HEK293 (cell line): ENCODE results near the gene NOX3.
"Not testable (repeated sequence)": the region's sequence is repeated elsewhere in the genome, so short reads cannot be mapped to it uniquely, and the experiment has no call there.

Source experiments
- CTCF ChIA-PET: fragments of 350-600 bp; formaldehyde crosslinking; extraction: SDS; loops from one replicate; lab custom pipeline; 2021; ENCODE audit warnings: antibody characterized with exemption; lab: Yijun Ruan, JAX
- POLR2A ChIA-PET: fragments of 300-600 bp; formaldehyde crosslinking; extraction: SDS; loops from one replicate; lab custom pipeline; 2020; ENCODE audit warnings: antibody characterized with exemption, inconsistent platforms; lab: Yijun Ruan, JAX
- H3K27ac ChIP-seq: fragments of 200-500 bp; sonication (Bioruptor generic); 2 replicates; pipeline ENCODE4 v1.5.1; 2014; ENCODE audit warnings: low read depth, low read length, control low read depth, inconsistent platforms; ENCODE audit errors: extremely low read depth
- H3K36me3 ChIP-seq, 2 experiments: fragments of 200-500 bp in 1 of 2; sonication (Bioruptor generic) in 1 of 2; 1 replicate in 1 of 2; 2 replicates in 1 of 2; pipeline ENCODE4 v1.5.1; 2014 to 2017; ENCODE audit warnings: inconsistent platforms in 2 of 2, low read length in 2 of 2; ENCODE audit not compliant: control insufficient read depth in 2 of 2, insufficient read depth in 1 of 2
- H3K4me1 ChIP-seq: fragments of 200-500 bp; sonication (Bioruptor generic); 2 replicates; pipeline ENCODE4 v1.5.1; 2014; ENCODE audit warnings: mild to moderate bottlenecking, low read length, inconsistent platforms; ENCODE audit not compliant: control insufficient read depth, insufficient read depth
- H3K4me3 ChIP-seq: 2 replicates; pipeline ENCODE4 v1.5.1; 2011; ENCODE audit warnings: low read depth, mild to moderate bottlenecking, control low read depth, low read length, moderate library complexity
- H3K9me3 ChIP-seq: fragments of 200-500 bp; sonication (Bioruptor generic); 2 replicates; pipeline ENCODE4 v1.5.1; 2014; ENCODE audit warnings: low read depth, low read length, inconsistent platforms; ENCODE audit not compliant: control insufficient read depth, insufficient read depth
- BCL11B ChIP-seq: fragments of 450-650 bp; formaldehyde crosslinking; IDR thresholded peaks from 2 replicates; pipeline ENCODE4 v1.5.1; 2016; ENCODE audit warnings: low read depth, missing biosample characterization, missing genetic modification characterization
- KLF10 ChIP-seq: fragments of 450-650 bp; IDR thresholded peaks from 2 replicates; pipeline ENCODE4 v1.5.1; 2018; ENCODE audit warnings: missing biosample characterization, mild to moderate bottlenecking, missing genetic modification characterization
- KLF7 ChIP-seq: fragments of 450-650 bp; formaldehyde crosslinking; IDR thresholded peaks from 2 replicates; pipeline ENCODE4 v1.5.1; 2016; ENCODE audit warnings: missing biosample characterization, missing genetic modification characterization, borderline replicate concordance
- PRDM6 ChIP-seq: fragments of 450-650 bp; formaldehyde crosslinking; IDR thresholded peaks from 2 replicates; pipeline ENCODE4 v1.5.1; 2017; ENCODE audit warnings: missing biosample characterization, missing genetic modification characterization
- SCRT1 ChIP-seq: fragments of 450-650 bp; formaldehyde crosslinking; IDR thresholded peaks from 2 replicates; pipeline ENCODE4 v1.5.1; 2016; ENCODE audit warnings: missing biosample characterization, missing genetic modification characterization, borderline replicate concordance
- SETDB1 ChIP-seq: IDR thresholded peaks from one replicate; pipeline ENCODE4 v1.6.1; 2017; ENCODE audit warnings: mild to moderate bottlenecking, low read length, moderate library complexity, mixed read lengths; ENCODE audit not compliant: insufficient read length
- TCF7L2 ChIP-seq: IDR thresholded peaks from 2 replicates; pipeline ENCODE4 v1.6.1; 2011; ENCODE audit warnings: low read depth, mild to moderate bottlenecking, inconsistent platforms, low read length, moderate library complexity, borderline replicate concordance
- YY2 ChIP-seq: fragments of 450-650 bp; formaldehyde crosslinking; IDR thresholded peaks from 2 replicates; pipeline ENCODE4 v1.5.1; 2016; ENCODE audit warnings: missing biosample characterization, missing genetic modification characterization
- ZFHX2 ChIP-seq: fragments of 450-650 bp; formaldehyde crosslinking; conservative IDR thresholded peaks from 2 replicates; pipeline ENCODE4 v1.5.1; 2016; ENCODE audit warnings: missing biosample characterization, missing genetic modification characterization
- ZFP69B ChIP-seq: fragments of 450-650 bp; formaldehyde crosslinking; IDR thresholded peaks from 2 replicates; pipeline ENCODE4 v1.5.1; 2016; ENCODE audit warnings: missing biosample characterization, missing genetic modification characterization
- ZNF132 ChIP-seq: fragments of 450-650 bp; formaldehyde crosslinking; IDR thresholded peaks from 2 replicates; pipeline ENCODE4 v1.5.1; 2017; ENCODE audit warnings: missing biosample characterization, missing genetic modification characterization, borderline replicate concordance
- ZNF146 ChIP-seq: fragments of 450-650 bp; formaldehyde crosslinking; IDR thresholded peaks from 2 replicates; pipeline ENCODE4 v1.5.1; 2016; ENCODE audit warnings: missing biosample characterization, missing genetic modification characterization
- ZNF175 ChIP-seq: fragments of 450-650 bp; formaldehyde crosslinking; IDR thresholded peaks from 2 replicates; pipeline ENCODE4 v1.5.1; 2016; ENCODE audit warnings: missing biosample characterization, missing genetic modification characterization
- ZNF184 ChIP-seq: fragments of 450-650 bp; IDR thresholded peaks from 2 replicates; pipeline ENCODE4 v1.5.1; 2018; ENCODE audit warnings: missing biosample characterization, mild to moderate bottlenecking, missing genetic modification characterization
- ZNF311 ChIP-seq: fragments of 450-650 bp; formaldehyde crosslinking; IDR thresholded peaks from 2 replicates; pipeline ENCODE4 v1.5.1; 2017; ENCODE audit warnings: missing biosample characterization, missing genetic modification characterization, borderline replicate concordance
- ZNF391 ChIP-seq: fragments of 450-650 bp; formaldehyde crosslinking; IDR thresholded peaks from 2 replicates; pipeline ENCODE4 v1.5.1; 2016; ENCODE audit warnings: low read depth, missing biosample characterization, missing genetic modification characterization, borderline replicate concordance
- ZNF416 ChIP-seq: fragments of 450-650 bp; formaldehyde crosslinking; IDR thresholded peaks from 2 replicates; pipeline ENCODE4 v1.5.1; 2016; ENCODE audit warnings: missing biosample characterization, missing genetic modification characterization
- ZNF510 ChIP-seq: fragments of 450-650 bp; formaldehyde crosslinking; IDR thresholded peaks from 2 replicates; pipeline ENCODE4 v1.5.1; 2018; ENCODE audit warnings: mild to moderate bottlenecking, missing genetic modification characterization, missing biosample characterization; ENCODE audit not compliant: insufficient replicate concordance
- ZNF529 ChIP-seq: fragments of 450-650 bp; formaldehyde crosslinking; IDR thresholded peaks from 2 replicates; pipeline ENCODE4 v1.5.1; 2017; ENCODE audit warnings: missing genetic modification characterization, missing biosample characterization; ENCODE audit not compliant: insufficient replicate concordance
- ZNF600 ChIP-seq: fragments of 450-650 bp; formaldehyde crosslinking; IDR thresholded peaks from 2 replicates; pipeline ENCODE4 v1.5.1; 2016; ENCODE audit warnings: missing biosample characterization, missing genetic modification characterization
- ZNF624 ChIP-seq: fragments of 450-650 bp; formaldehyde crosslinking; IDR thresholded peaks from 2 replicates; pipeline ENCODE4 v1.5.1; 2017; ENCODE audit warnings: missing biosample characterization, missing genetic modification characterization
- ZNF658 ChIP-seq: fragments of 450-650 bp; formaldehyde crosslinking; IDR thresholded peaks from 2 replicates; pipeline ENCODE4; 2016; ENCODE audit warnings: missing biosample characterization, missing genetic modification characterization
- ZNF777 ChIP-seq: fragments of 450-650 bp; formaldehyde crosslinking; IDR thresholded peaks from 2 replicates; pipeline ENCODE4 v1.5.1; 2017; ENCODE audit warnings: missing biosample characterization, missing genetic modification characterization, borderline replicate concordance
- TF ChIP-seq, protein P1 (sequence below): fragments of 450-650 bp; formaldehyde crosslinking; IDR thresholded peaks from 2 replicates; pipeline ENCODE4 v1.5.1; 2016; ENCODE audit warnings: missing biosample characterization, missing genetic modification characterization
- TF ChIP-seq, protein P2 (sequence below): fragments of 450-650 bp; formaldehyde crosslinking; IDR thresholded peaks from 2 replicates; pipeline ENCODE4 v1.5.1; 2016; ENCODE audit warnings: missing biosample characterization, missing genetic modification characterization
- TF ChIP-seq, protein P3 (sequence below): fragments of 450-650 bp; formaldehyde crosslinking; IDR thresholded peaks from 2 replicates; pipeline ENCODE4 v1.5.1; 2016; ENCODE audit warnings: missing biosample characterization, missing genetic modification characterization

Gene NOX3

GRCh38 chr6:155366325-155366724, 89.3 kb downstream of the NOX3 start:
- ChIA-PET POLR2A (no interaction called here), CTCF (interaction anchor here (0.7 kb wide), 1 partner anchor 419 kb away, joined by 3 read pairs; no protein-coding TSS in a partner anchor)

GRCh38 chr6:155364844-155365437, 90.7 kb downstream of the NOX3 start:
- TF ChIP-seq TCF7L2 (no peak), ZNF510 (tag by site-specific recombination) (no peak), KLF7 (no peak), SCRT1 (no peak), ZNF132 (no peak), YY2 (no peak), ZNF311 (no peak), ZNF529 (tag by site-specific recombination) (no peak), KLF10 (tag by site-specific recombination) (no peak), ZNF416 (no peak), SETDB1 (no peak), ZFP69B (tag by site-specific recombination) (no peak), ZNF175 (tag by site-specific recombination) (no peak), ZNF391 (tag by site-specific recombination) (no peak), ZNF624 (tag by site-specific recombination) (no peak), ZFHX2 (tag by site-specific recombination) (no peak)
- TF ChIP-seq, protein P1, sequence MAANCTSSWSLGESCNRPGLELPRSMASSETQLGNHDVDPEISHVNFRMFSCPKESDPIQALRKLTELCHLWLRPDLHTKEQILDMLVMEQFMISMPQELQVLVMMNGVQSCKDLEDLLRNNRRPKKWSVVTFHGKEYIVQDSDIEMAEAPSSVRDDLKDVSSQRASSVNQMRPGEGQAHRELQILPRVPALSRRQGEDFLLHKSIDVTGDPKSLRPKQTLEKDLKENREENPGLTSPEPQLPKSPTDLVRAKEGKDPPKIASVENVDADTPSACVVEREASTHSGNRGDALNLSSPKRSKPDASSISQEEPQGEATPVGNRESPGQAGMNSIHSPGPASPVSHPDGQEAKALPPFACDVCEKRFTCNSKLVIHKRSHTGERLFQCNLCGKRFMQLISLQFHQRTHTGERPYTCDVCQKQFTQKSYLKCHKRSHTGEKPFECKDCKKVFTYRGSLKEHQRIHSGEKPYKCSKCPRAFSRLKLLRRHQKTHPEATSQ (tag by site-specific recombination), result no peak
- TF ChIP-seq, protein P2, sequence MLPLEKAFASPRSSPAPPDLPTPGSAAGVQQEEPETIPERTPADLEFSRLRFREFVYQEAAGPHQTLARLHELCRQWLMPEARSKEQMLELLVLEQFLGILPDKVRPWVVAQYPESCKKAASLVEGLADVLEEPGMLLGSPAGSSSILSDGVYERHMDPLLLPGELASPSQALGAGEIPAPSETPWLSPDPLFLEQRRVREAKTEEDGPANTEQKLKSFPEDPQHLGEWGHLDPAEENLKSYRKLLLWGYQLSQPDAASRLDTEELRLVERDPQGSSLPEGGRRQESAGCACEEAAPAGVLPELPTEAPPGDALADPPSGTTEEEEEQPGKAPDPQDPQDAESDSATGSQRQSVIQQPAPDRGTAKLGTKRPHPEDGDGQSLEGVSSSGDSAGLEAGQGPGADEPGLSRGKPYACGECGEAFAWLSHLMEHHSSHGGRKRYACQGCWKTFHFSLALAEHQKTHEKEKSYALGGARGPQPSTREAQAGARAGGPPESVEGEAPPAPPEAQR (tag by site-specific recombination), result no peak
- TF ChIP-seq, protein P3, sequence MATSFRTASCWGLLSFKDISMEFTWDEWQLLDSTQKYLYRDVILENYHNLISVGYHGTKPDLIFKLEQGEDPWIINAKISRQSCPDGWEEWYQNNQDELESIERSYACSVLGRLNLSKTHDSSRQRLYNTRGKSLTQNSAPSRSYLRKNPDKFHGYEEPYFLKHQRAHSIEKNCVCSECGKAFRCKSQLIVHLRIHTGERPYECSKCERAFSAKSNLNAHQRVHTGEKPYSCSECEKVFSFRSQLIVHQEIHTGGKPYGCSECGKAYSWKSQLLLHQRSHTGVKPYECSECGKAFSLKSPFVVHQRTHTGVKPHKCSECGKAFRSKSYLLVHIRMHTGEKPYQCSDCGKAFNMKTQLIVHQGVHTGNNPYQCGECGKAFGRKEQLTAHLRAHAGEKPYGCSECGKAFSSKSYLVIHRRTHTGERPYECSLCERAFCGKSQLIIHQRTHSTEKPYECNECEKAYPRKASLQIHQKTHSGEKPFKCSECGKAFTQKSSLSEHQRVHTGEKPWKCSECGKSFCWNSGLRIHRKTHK (tag by site-specific recombination), result no peak
- Histone ChIP-seq H3K36me3 (no peaks in the 10 kb centered on the region), H3K27ac (no peak overlapping the region), H3K4me1 (no peaks in the 10 kb centered on the region), H3K9me3 (no peaks in the 10 kb centered on the region), H3K4me3 (no peak overlapping the region)
- POLR2A ChIA-PET, result no interaction called here
- CTCF ChIA-PET, result no interaction called here

More at GRCh38 chr6:155366325-155366724, 89.3 kb downstream of the NOX3 start:
- Histone ChIP-seq H3K36me3 (no peaks in the 10 kb centered on the region), H3K4me1 (no peaks in the 10 kb centered on the region), H3K4me3 (no peak overlapping the region), H3K9me3 (no peaks in the 10 kb centered on the region), H3K27ac (no peak overlapping the region)
- TF ChIP-seq PRDM6 (tag by site-specific recombination) (no peak), ZNF146 (tag by site-specific recombination) (no peak), ZNF777 (no peak), ZNF600 (tag by site-specific recombination) (no peak), ZNF184 (tag by site-specific recombination) (no peak), ZNF658 (tag by site-specific recombination) (no peak), BCL11B (tag by site-specific recombination) (no peak)

- CTCF ChIA-PET, result interaction anchor here (0.6 kb wide), 1 partner anchor 130 kb away, joined by 3 read pairs; no protein-coding TSS in a partner anchor
- H3K9me3 ChIP-seq, H3K36me3 ChIP-seq, H3K27ac ChIP-seq, H3K4me3 ChIP-seq, H3K4me1 ChIP-seq, POLR2A ChIA-PET: not testable (repeated sequence)
Observed at GRCh38 chr6:155364021-155364420, 91.6 kb downstream of the NOX3 start.
